T-cell (primary cell): ENCODE measurements around the gene ZNF555. TPM values are rescaled to one million over a fixed set of nuclear protein-coding genes. Genes with fewer than 3 reads are reported as not detected.

ENCODE experiments used
- ATAC-seq, 4 experiments: fragments of 200-7000 bp in 3 of 4; fragments of 150-1000 bp in 1 of 4; cut with Tn5 transposase; replicated peaks in 1 of 4; 1 replicate in 3 of 4; 2 replicates in 1 of 4; pipeline ENCODE4 v1.10.0; 2021; ENCODE audit warnings: moderate library complexity in 3 of 4, mild to moderate bottlenecking in 2 of 4, moderate number of reproducible peaks in 1 of 4
- CTCF ChIA-PET, 2 donors: fragments of 300-600 bp; sonication (Branson Sonifier 250); formaldehyde crosslinking; loops; one replicate each; lab custom pipeline; 2022; ENCODE audit warnings: antibody characterized with exemption in 2 of 2; lab: Charles Lee
- POLR2A ChIA-PET, 2 donors: fragments of 300-600 bp; sonication (Branson Sonifier 250); formaldehyde crosslinking; loops; one replicate each; lab custom pipeline; 2022; ENCODE audit warnings: antibody characterized with exemption in 2 of 2; lab: Charles Lee
- DNase-seq, 35 experiments: peaks; one replicate each; pipeline versions ENCODE4 v3.0.0 to v3.0.0-alpha.2; 2013 to 2023
- H3K27ac ChIP-seq: one replicate; pipeline ENCODE4 v1.5.1; 2013; ENCODE audit warnings: low read length
- H3K27me3 ChIP-seq, 2 experiments: replicated peaks in 1 of 2; 1 replicate in 1 of 2; 2 replicates in 1 of 2; pipeline versions ENCODE4 v1.6.1 to v1.7.0; 2013; ENCODE audit warnings: low read length in 1 of 2, mixed read lengths in 1 of 2; ENCODE audit not compliant: control insufficient read depth in 2 of 2, insufficient read depth in 2 of 2; ENCODE audit errors: extremely low read depth in 1 of 2
- H3K36me3 ChIP-seq, 2 donors: 1 replicate in 1 of 2; 2 replicates in 1 of 2; pipeline versions ENCODE4 v1.6.1 to v1.7.0; 2013; ENCODE audit warnings: low read length in 1 of 2; ENCODE audit not compliant: control insufficient read depth in 2 of 2, insufficient read depth in 1 of 2; ENCODE audit errors: extremely low read depth in 1 of 2
- H3K4me1 ChIP-seq, 2 experiments: 1 replicate in 1 of 2; 2 replicates in 1 of 2; pipeline versions ENCODE4 v1.6.1 to v1.7.0; 2013; ENCODE audit warnings: low read length in 2 of 2, mixed read lengths in 1 of 2; ENCODE audit not compliant: insufficient read depth in 2 of 2, control insufficient read depth in 1 of 2; ENCODE audit errors: extremely low read depth in 1 of 2
- H3K4me3 ChIP-seq, 2 donors: 1 replicate in 1 of 2; 2 replicates in 1 of 2; pipeline versions ENCODE4 v1.5.1 to v1.7.0; 2013; ENCODE audit warnings: mild to moderate bottlenecking in 2 of 2, low read length in 1 of 2, moderate library complexity in 1 of 2; ENCODE audit not compliant: control insufficient read depth in 1 of 2; ENCODE audit errors: extremely low read depth in 1 of 2
- H3K9me3 ChIP-seq: 2 replicates; pipeline ENCODE4 v1.7.0; 2013
- H3K27ac Mint-ChIP-seq, 2 donors: one replicate each; pipeline ENCODE4 v1.8.0; 2020 to 2021; ENCODE audit warnings: mild to moderate bottlenecking in 2 of 2, mixed read lengths in 2 of 2
- H3K27me3 Mint-ChIP-seq, 2 donors: one replicate each; pipeline ENCODE4 v1.8.0; 2021 to 2022; ENCODE audit warnings: mixed read lengths in 2 of 2
- H3K36me3 Mint-ChIP-seq: one replicate; pipeline ENCODE4 v1.8.0; 2021; ENCODE audit warnings: mixed read lengths
- H3K4me1 Mint-ChIP-seq, 3 donors: one replicate each; pipeline ENCODE4 v1.8.0; 2020 to 2022; ENCODE audit warnings: mixed read lengths in 3 of 3, mild to moderate bottlenecking in 1 of 3
- H3K4me3 Mint-ChIP-seq, 3 donors: one replicate each; pipeline ENCODE4 v1.8.0; 2020 to 2022; ENCODE audit warnings: mild to moderate bottlenecking in 3 of 3, mixed read lengths in 3 of 3, moderate library complexity in 3 of 3
- H3K9me3 Mint-ChIP-seq, 3 donors: one replicate each; pipeline ENCODE4 v1.8.0; 2020 to 2022; ENCODE audit warnings: mixed read lengths in 3 of 3
- WGBS: methylation state at CpG from one replicate; pipeline ENCODE4 v1.1.5; 2013; ENCODE audit warnings: missing lambda C conversion rate; ENCODE audit not compliant: insufficient coverage; 5-methylcytosine and 5-hydroxymethylcytosine counted together
- total RNA-seq, 35 experiments: library from RNA in 6 of 35; stranded (reverse) in 6 of 35; fragments of 120-200 nt in 1 of 35; gene quantifications; one replicate each; pipeline versions ENCODE4 v1.2.1 to v1.2.4 and lab custom pipeline; 2013 to 2026

ZNF555 gene
- total RNA-seq, 5 donors from 2014 or later (not counting 1 experiment from before 2014, with no cell fraction given) = 3.7 to 10.9 (median 6.7) TPM

DNA sequence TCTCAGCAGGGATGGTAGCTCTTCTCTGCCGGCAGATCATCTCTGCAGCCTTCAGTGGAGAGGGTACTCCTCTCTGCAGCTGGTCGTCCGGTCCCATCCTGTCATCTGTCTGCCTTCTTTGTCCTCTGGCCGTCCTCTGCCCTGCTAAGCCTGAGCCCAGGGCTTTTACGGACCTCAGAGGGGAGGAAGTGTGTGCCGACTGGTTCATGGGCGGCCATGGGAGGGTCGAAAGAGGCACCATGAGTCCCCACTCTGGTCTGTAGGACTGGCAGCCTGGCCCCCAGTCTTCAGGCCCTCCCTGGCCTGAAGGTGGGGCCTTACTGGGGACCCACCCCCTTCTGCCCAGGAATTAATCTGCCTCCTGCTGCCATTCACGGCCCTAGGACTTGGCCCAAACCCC lies 17.6 kb upstream of the ZNF555 start:
- H3K9me3 Mint-ChIP-seq = no peaks in the 10 kb centered on the region
- no peaks in the 10 kb centered on the region for H3K27me3 ChIP-seq
- H3K4me3 ChIP-seq = no peak overlapping the region
- no peak for ATAC-seq
- POLR2A ChIA-PET = no interaction called here
- H3K4me1 ChIP-seq = peaks cover 4 to 18% of the 10 kb centered on the region in 2 experiments
- peaks cover 3 to 11% (median 6%) of the 10 kb centered on the region in 3 donors for H3K4me1 Mint-ChIP-seq
- no peak overlapping the region for H3K4me3 Mint-ChIP-seq
- CTCF ChIA-PET = no interaction called here
- 76% methylated on average over 9 of the region's 9 CpGs for WGBS
- H3K9me3 ChIP-seq = no peaks in the 10 kb centered on the region
- peaks cover 0 to 3% of the 10 kb centered on the region in 2 donors for H3K36me3 ChIP-seq
- no peak overlapping the region for H3K27ac ChIP-seq
- peaks cover 24% of the 10 kb centered on the region for H3K36me3 Mint-ChIP-seq
- H3K27ac Mint-ChIP-seq = no peak overlapping the region
- DNase-seq = no peak
- H3K27me3 Mint-ChIP-seq = no peaks in the 10 kb centered on the region

DNA sequence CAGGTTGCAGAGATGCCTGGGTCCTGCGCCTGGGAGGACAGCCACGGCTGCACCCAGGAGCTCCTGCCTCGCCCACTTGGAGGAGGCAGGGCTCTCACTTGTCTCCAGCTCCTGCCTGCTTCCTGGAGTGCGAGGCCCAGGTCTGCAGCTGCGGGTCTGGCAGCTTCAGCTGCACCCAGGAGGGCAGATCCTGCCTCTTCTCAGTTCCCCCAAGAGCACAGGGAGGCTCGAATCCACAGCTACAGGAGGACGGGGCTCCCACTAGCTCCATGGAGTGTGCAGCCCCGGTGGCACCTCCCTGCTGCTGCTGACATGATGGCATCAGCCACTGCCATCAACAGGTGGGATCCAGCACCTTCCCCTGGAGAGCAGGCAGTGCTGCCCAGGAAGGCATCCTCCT lies 17.1 kb upstream of the ZNF555 start:
- no peak for DNase-seq
- Mint-ChIP-seq H3K27me3 (no peaks in the 10 kb centered on the region), H3K36me3 (peaks cover 26% of the 10 kb centered on the region), H3K9me3 (no peaks in the 10 kb centered on the region), H3K27ac (no peak overlapping the region), H3K4me1 (peaks cover 3 to 11% (median 6%) of the 10 kb centered on the region in 3 donors), H3K4me3 (no peak overlapping the region)
- Histone ChIP-seq H3K27me3 (no peaks in the 10 kb centered on the region), H3K36me3 (peaks cover 0 to 3% of the 10 kb centered on the region in 2 donors), H3K4me3 (no peak overlapping the region), H3K4me1 (peaks cover 4 to 17% of the 10 kb centered on the region in 2 experiments), H3K9me3 (no peaks in the 10 kb centered on the region), H3K27ac (no peak overlapping the region)
- CTCF ChIA-PET = interaction anchor here in 1 of 2 donors (0.5 kb wide), 1 partner anchor 141 kb away, joined by 3 read pairs; no protein-coding TSS in a partner anchor
- ATAC-seq = no peak
- POLR2A ChIA-PET = interaction anchor here in 1 of 2 donors (0.6 kb wide), 1 partner anchor 90 kb away, joined by 3 read pairs; no protein-coding TSS in a partner anchor
- 75% methylated on average over 8 of the region's 8 CpGs for WGBS

DNA sequence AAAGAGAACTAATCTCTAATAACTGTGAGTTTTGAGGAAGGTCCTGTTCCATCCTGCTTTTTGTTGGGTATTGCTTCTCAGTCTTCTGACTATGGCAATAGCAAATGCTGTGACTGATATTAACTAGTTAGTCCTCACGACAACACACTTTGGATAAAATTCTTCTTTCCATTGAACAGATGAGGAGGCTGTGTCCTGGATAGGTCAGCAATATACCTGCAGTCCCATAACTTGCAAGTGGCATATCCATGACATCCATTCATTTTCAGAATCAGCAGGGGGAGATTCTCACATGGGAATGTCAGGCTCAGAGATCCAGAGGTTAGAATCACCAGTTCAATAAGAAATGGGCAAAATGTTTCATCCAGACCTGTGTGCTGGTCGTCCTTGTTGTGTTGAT lies 14.3 kb upstream of the ZNF555 start:
- H3K27me3 ChIP-seq = no peaks in the 10 kb centered on the region
- Mint-ChIP-seq H3K9me3 (peaks cover 0 to 8% (median 3%) of the 10 kb centered on the region in 3 donors), H3K27me3 (no peaks in the 10 kb centered on the region), H3K27ac (no peak overlapping the region), H3K4me3 (no peak overlapping the region), H3K36me3 (peaks cover 34% of the 10 kb centered on the region), H3K4me1 (no peaks in the 10 kb centered on the region)
- no peaks in the 10 kb centered on the region for H3K9me3 ChIP-seq
- no peak overlapping the region for H3K4me3 ChIP-seq
- no peak for ATAC-seq
- no peak overlapping the region for H3K27ac ChIP-seq
- H3K36me3 ChIP-seq = peaks cover 0 to 7% of the 10 kb centered on the region in 2 donors
- DNase-seq = no peak
- no CpG with 5 or more reads among the region's 2 CpGs for WGBS
- CTCF ChIA-PET = interaction anchor here in 1 of 2 donors (0.6 kb wide), 1 partner anchor 47 kb away, joined by 3 read pairs; no protein-coding TSS in a partner anchor
- H3K4me1 ChIP-seq = no peaks in the 10 kb centered on the region
- POLR2A ChIA-PET = no interaction called here

DNA sequence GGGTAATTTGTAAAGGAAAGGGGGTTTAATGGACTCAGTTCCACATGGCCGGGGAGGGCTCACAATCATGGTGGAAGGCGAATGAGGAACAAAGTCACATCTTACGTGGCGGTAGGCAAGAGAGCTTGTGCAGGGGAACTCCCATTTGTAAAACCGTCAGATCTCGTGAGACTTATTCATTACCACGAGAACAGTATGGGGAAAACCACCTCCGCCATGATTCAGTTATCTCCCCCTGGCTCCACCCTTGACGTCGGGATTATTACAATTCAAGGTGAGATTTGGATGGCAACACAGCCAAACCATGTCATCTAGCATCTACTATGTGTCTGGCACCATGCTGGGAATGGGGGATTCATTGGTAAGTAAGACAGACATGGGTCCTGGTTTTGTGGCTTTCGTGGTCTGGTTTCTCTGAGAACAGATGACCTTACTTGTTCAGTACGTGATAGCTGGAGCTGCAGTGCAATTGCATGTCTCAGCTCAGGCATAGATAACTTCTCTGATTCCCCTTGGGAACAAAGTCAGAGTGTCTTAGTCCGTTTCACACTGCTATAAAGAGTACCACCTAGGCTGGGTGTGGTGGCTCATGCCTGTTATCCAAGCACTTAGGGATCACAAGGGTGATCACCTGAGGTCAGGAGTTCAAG lies 13.3 kb upstream of the ZNF555 start:
- ATAC-seq = no peak
- H3K27ac Mint-ChIP-seq = no peak overlapping the region
- WGBS = 83% methylated on average over 10 of the region's 13 CpGs
- H3K27ac ChIP-seq = no peak overlapping the region
- ChIA-PET CTCF (interaction anchor here in 1 of 2 donors (0.6 kb wide), 1 partner anchor 46 kb away, joined by 3 read pairs; no protein-coding TSS in a partner anchor), POLR2A (no interaction called here)
- H3K36me3 ChIP-seq = peaks cover 7 to 12% of the 10 kb centered on the region in 2 donors
- H3K4me3 Mint-ChIP-seq = no peak overlapping the region
- no peaks in the 10 kb centered on the region for H3K27me3 Mint-ChIP-seq
- H3K9me3 Mint-ChIP-seq = peaks cover 3 to 8% (median 6%) of the 10 kb centered on the region in 3 donors
- H3K27me3 ChIP-seq = no peaks in the 10 kb centered on the region
- H3K9me3 ChIP-seq = peaks cover 3% of the 10 kb centered on the region
- no peak overlapping the region for H3K4me3 ChIP-seq
- H3K4me1 Mint-ChIP-seq = no peaks in the 10 kb centered on the region
- no peak for DNase-seq
- peaks cover 39% of the 10 kb centered on the region for H3K36me3 Mint-ChIP-seq
- H3K4me1 ChIP-seq = no peaks in the 10 kb centered on the region

GRCh38 chr19:2834294-2834871 lies 6.9 kb upstream of the ZNF555 start:
- POLR2A ChIA-PET = no interaction called here
- H3K27ac Mint-ChIP-seq = no peak overlapping the region
- WGBS = 97% methylated on average over 5 of the region's 19 CpGs
- Histone ChIP-seq H3K4me1 (no peaks in the 10 kb centered on the region), H3K36me3 (peaks cover 10 to 18% of the 10 kb centered on the region in 2 donors), H3K9me3 (peaks cover 3% of the 10 kb centered on the region), H3K4me3 (peak overlapping the region in 1 of 2 donors; percentile 30), H3K27me3 (no peaks in the 10 kb centered on the region), H3K27ac (no peak overlapping the region)
- no peak overlapping the region for H3K4me3 Mint-ChIP-seq
- ATAC-seq = no peak
- CTCF ChIA-PET = no interaction called here
- peaks cover 14 to 35% (median 32%) of the 10 kb centered on the region in 3 donors for H3K9me3 Mint-ChIP-seq
- no peaks in the 10 kb centered on the region for H3K27me3 Mint-ChIP-seq
- DNase-seq = no peak
- peaks cover 47% of the 10 kb centered on the region for H3K36me3 Mint-ChIP-seq
- H3K4me1 Mint-ChIP-seq = peaks cover 0 to 2% (median 0%) of the 10 kb centered on the region in 3 donors

DNA sequence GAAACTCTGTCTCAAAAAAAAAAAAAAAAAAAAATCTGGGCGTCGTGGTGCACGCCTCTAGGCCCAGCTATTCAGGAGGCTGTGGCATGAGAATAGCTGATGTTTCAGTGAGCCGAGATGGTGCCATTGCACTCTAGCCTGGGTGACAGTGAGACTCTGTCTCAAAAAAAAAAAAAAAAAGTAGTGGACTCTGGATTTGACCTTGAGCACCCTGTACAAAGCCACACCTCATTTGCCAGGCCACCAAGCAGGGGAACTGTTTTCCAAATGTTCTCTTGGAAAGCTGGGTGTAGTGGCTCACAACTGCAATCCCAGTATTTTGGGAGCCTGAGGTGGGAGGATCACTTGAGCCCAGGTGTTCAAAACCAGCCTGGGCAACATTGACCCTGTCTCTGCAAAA lies 3.8 kb upstream of the ZNF555 start:
- no peak overlapping the region for H3K27ac ChIP-seq
- CTCF ChIA-PET = interaction anchor here in 1 of 2 donors (0.6 to 0.7 kb wide), 2 partner anchors 63 to 1449 kb away, joined by 3 read pairs; partner anchors contain the start of gene ZNF57
- H3K27ac Mint-ChIP-seq = no peak overlapping the region
- H3K4me3 Mint-ChIP-seq = no peak overlapping the region
- H3K4me1 ChIP-seq = peaks cover 2 to 14% of the 10 kb centered on the region in 2 experiments
- DNase-seq (no peak), ATAC-seq (no peak)
- H3K27me3 ChIP-seq = no peaks in the 10 kb centered on the region
- no peak overlapping the region for H3K4me3 ChIP-seq
- H3K36me3 Mint-ChIP-seq = peaks cover 39% of the 10 kb centered on the region
- H3K4me1 Mint-ChIP-seq = peaks cover 4 to 9% (median 8%) of the 10 kb centered on the region in 3 donors
- H3K9me3 ChIP-seq = peaks cover 2% of the 10 kb centered on the region
- no CpG with 5 or more reads among the region's 4 CpGs for WGBS
- H3K27me3 Mint-ChIP-seq = no peaks in the 10 kb centered on the region
- peaks cover 2 to 16% of the 10 kb centered on the region in 2 donors for H3K36me3 ChIP-seq
- H3K9me3 Mint-ChIP-seq = peaks cover 14 to 32% (median 24%) of the 10 kb centered on the region in 3 donors
- POLR2A ChIA-PET = no interaction called here
